GM12872 (cell line): ENCODE data around the gene SEMA3E.

Source experiments
- TF ChIP-seq, protein P1 (sequence below): IDR thresholded peaks from 3 replicates; pipeline ENCODE4 v1.5.1; 2011; ENCODE audit warnings: low read depth, mild to moderate bottlenecking, low read length, moderate library complexity; ENCODE audit not compliant: insufficient read depth

Gene SEMA3E

DNA sequence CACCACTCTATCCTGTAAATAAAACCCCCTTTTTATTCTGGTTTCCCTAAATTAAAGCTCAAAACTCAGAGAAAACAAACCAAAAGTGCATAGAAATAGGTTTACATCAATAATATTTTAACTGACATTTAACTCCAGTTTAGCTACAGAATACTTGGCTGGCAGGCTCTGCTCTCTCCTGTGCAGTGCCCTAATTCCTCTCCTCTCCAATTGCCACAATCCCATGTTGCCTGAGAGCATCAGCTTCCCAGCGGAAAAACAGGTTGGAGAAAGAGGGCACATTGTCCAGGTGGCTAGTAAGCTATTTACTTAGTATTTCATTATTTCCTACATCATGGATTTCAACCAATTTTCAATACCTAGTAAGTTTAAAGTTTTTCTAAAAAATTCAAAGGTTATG is 8.7 kb downstream of the SEMA3E start:
- TF ChIP-seq, protein P1, sequence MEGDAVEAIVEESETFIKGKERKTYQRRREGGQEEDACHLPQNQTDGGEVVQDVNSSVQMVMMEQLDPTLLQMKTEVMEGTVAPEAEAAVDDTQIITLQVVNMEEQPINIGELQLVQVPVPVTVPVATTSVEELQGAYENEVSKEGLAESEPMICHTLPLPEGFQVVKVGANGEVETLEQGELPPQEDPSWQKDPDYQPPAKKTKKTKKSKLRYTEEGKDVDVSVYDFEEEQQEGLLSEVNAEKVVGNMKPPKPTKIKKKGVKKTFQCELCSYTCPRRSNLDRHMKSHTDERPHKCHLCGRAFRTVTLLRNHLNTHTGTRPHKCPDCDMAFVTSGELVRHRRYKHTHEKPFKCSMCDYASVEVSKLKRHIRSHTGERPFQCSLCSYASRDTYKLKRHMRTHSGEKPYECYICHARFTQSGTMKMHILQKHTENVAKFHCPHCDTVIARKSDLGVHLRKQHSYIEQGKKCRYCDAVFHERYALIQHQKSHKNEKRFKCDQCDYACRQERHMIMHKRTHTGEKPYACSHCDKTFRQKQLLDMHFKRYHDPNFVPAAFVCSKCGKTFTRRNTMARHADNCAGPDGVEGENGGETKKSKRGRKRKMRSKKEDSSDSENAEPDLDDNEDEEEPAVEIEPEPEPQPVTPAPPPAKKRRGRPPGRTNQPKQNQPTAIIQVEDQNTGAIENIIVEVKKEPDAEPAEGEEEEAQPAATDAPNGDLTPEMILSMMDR: no peak

DNA sequence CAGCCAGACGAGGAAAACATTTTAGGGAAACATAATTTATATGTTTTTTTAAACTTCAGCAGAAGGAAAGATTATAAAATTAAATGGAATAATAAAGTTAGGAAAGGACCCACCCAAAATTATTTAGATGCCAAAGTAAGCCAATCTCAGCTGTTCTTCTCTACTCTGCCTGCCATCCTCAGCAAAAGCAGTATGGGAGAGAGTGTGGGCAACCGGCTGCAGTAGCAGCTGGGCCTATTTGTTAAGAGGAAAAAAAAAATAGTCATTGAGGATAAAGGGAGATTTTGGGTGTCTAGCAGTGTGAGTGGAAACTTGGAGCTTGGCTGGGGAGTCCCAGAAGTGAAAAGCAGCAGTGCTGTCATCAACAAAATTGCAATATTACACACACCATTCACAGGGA is 15.4 kb downstream of the SEMA3E start:
- TF ChIP-seq, protein P1: no peak

DNA sequence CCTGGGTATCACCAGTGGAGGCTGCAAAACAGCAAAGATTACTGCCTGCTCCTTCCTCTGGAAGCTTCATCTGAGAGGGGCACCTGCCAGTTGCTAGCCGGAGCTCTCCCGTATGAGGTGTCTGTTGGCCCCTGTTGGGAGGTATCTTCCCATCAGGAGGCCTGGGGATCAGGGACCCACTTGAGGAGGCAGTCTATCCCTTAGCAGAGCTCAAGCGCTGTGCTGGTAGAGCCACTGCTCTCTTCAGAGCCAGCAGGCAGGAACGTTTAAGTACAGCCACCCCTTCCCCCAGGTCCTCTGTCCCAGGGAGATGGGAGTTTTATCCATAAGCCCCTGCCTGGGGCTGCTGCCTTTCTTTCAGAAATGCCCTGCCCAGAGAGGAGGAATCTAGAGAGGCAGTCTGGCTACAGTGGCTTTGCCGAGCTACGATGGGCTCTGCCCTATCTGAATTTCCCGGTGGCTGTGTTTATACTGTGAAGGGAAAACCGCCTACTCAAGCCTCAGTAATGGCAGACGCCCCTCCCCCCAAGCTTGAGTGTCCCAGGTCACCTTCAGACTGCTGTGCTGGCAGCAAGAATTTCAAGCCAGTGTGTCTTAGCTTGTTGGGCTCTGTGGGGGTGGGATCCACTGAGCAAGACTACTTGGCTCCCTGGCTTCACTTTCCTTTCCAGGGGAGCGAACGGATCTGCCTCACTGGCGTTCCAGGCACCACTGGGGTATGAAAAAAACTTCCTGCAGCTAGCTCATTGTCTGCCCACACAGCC is 19.6 kb downstream of the SEMA3E start:
- TF ChIP-seq, protein P1: no peak

DNA sequence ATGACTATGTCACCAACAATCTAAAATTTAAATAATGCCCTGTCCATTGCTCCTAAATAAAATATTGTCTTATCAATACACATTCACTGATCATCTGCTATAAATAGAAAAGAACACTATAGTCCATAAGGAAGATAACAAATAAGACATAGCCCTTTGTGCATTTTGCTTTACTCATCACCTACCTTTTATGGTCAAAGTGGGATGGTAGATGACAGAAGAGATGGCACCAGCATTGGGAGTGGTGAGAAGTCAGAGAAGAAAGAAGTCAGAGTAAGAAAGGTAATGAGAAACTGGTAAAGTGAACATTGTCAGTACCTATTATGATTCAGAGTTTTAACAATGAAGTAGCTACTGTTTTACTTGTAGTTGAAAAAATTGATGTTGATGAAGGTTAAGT is 31.1 kb downstream of the SEMA3E start:
- TF ChIP-seq, protein P1: no peak

DNA sequence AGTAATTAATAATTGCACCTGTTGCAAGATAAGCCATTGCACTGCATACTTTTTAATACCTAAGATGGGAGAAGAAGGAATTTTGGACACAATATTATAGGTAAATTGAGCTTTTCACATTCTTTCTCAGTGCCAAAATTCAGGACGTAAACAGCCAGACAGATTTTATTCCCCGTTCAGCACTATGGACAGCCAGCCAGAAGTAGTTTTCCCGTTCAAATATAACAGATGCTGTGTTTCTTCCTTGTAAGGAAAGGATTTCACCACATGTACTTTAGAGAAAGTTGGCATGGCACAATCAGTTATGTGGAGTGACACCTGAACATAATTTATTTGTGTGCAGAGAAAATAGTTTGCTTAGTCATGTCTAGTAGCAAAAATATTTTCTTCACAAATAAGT is 34.8 kb downstream of the SEMA3E start:
- TF ChIP-seq, protein P1: no peak

DNA sequence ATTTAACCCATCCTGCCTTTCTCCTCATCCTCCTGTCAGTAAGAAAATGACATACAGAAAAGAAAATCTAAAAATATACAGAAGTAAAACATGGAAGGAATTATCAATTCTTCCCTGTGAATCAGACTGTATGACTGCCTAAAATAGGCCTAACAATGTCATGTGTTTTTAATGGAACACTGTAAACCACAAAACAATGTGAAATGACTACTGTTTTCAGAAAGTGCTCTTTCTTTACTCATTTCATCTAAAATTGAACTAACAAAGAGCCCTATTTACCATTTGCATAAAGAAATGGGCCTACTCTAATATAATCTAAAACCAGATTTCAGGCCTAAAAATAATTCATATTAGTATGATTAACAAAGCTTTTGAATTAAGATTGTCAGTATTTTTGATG is 35.7 kb downstream of the SEMA3E start:
- TF ChIP-seq, protein P1: no peak

DNA sequence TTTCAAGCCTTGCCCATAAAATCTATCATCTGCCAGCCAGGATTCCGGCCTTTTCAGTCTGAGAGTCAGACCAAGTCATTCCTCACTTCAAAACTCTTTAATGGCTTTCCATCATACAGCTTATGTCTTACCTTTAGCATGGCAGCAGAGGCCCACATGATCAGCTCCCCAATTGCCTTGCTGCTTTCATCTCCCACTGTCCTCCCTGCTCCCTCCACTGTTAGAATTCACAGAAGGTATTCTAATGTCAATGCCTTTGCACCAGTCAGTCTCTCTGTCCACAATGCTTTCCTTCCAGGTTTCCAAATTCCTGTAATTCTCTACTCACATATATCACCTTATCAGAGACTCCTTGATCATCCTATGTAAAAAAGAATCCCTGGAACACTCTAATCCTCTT is 37.2 kb downstream of the SEMA3E start:
- TF ChIP-seq, protein P1: no peak
